Measurements from ENCODE around the gene BPGM.
"Not testable (repeated sequence)": the region's sequence is repeated elsewhere in the genome, so short reads cannot be mapped to it uniquely, and the experiment has no call there.

BPGM gene

GRCh38 chr7:134662166-134662870 is 15.7 kb downstream of the BPGM start:
- no peak overlapping the region for H3K4me2 ChIP-seq (ENCODE audit: low read depth, low read length, poor library complexity, severe bottlenecking)
- no peaks in the 10 kb centered on the region for H3F3A ChIP-seq (ENCODE audit: insufficient read depth)
- H4K20me1 ChIP-seq (ENCODE audit: low read depth, low read length) = no peaks in the 10 kb centered on the region
- H3K9me2 ChIP-seq (replicated peaks; ENCODE audit: insufficient read depth, low read length) = no peaks in the 10 kb centered on the region
- no peaks in the 10 kb centered on the region for H3K9me3 ChIP-seq (ENCODE audit: insufficient read depth, low read length)
- H3K79me2 ChIP-seq (ENCODE audit: insufficient read depth, low read length) = no peaks in the 10 kb centered on the region
- no peak for TF ChIP-seq CTCF (IDR thresholded peaks at IDR 0.05; ENCODE audit: insufficient read depth, low read length, poor library complexity, severe bottlenecking)
- no peak for TF ChIP-seq EZH2phosphoT487 (conservative IDR thresholded peaks at IDR 0.05; ENCODE audit: low read length)
- H3K36me3 ChIP-seq (ENCODE audit: low read length) = no peaks in the 10 kb centered on the region
- H2AFZ ChIP-seq (ENCODE audit: low read depth, low read length, severe bottlenecking) = no peak overlapping the region
- no peak overlapping the region for H3K27ac ChIP-seq (ENCODE audit: low read depth, low read length)
- H3K27me3 ChIP-seq (ENCODE audit: low read length) = no peaks in the 10 kb centered on the region
- H3K9ac ChIP-seq (ENCODE audit: low read length) = no peak overlapping the region
- no peak overlapping the region for H3K4me3 ChIP-seq (ENCODE audit: insufficient read depth, low read length, poor library complexity, severe bottlenecking)

- TF ChIP-seq EZH2phosphoT487 (conservative IDR thresholded peaks at IDR 0.05; ENCODE audit: low read length) (no peak), CTCF (IDR thresholded peaks at IDR 0.05; ENCODE audit: insufficient read depth, low read length, poor library complexity, severe bottlenecking) (no peak)
These were observed 16.2 kb downstream of the BPGM start for GRCh38 chr7:134662871-134663205.

GRCh38 chr7:134665045-134665444 is 18.4 kb downstream of the BPGM start:
- not testable (repeated sequence) for H2AFZ ChIP-seq (ENCODE audit: low read depth, low read length, severe bottlenecking); H3K4me2 ChIP-seq (ENCODE audit: low read depth, low read length, poor library complexity, severe bottlenecking); H3K36me3 ChIP-seq (ENCODE audit: low read length); H3K27ac ChIP-seq (ENCODE audit: low read depth, low read length); H3K4me3 ChIP-seq (ENCODE audit: insufficient read depth, low read length, poor library complexity, severe bottlenecking); H3K9me3 ChIP-seq (ENCODE audit: insufficient read depth, low read length); H3F3A ChIP-seq (ENCODE audit: insufficient read depth); H3K27me3 ChIP-seq (ENCODE audit: low read length); H3K9me2 ChIP-seq (replicated peaks; ENCODE audit: insufficient read depth, low read length); H4K20me1 ChIP-seq (ENCODE audit: low read depth, low read length); H3K79me2 ChIP-seq (ENCODE audit: insufficient read depth, low read length); H3K9ac ChIP-seq (ENCODE audit: low read length)

More at GRCh38 chr7:134662871-134663205, 16.2 kb downstream of the BPGM start:
- Histone ChIP-seq H3K27ac (ENCODE audit: low read depth, low read length) (no peak overlapping the region), H3K4me2 (ENCODE audit: low read depth, low read length, poor library complexity, severe bottlenecking) (no peak overlapping the region), H3K4me3 (ENCODE audit: insufficient read depth, low read length, poor library complexity, severe bottlenecking) (no peak overlapping the region), H3K27me3 (ENCODE audit: low read length) (no peaks in the 10 kb centered on the region), H3K79me2 (ENCODE audit: insufficient read depth, low read length) (no peaks in the 10 kb centered on the region), H4K20me1 (ENCODE audit: low read depth, low read length) (no peaks in the 10 kb centered on the region), H2AFZ (ENCODE audit: low read depth, low read length, severe bottlenecking) (no peak overlapping the region), H3K9me2 (replicated peaks; ENCODE audit: insufficient read depth, low read length) (no peaks in the 10 kb centered on the region), H3K9me3 (ENCODE audit: insufficient read depth, low read length) (no peaks in the 10 kb centered on the region), H3K36me3 (ENCODE audit: low read length) (no peaks in the 10 kb centered on the region), H3K9ac (ENCODE audit: low read length) (no peak overlapping the region), H3F3A (ENCODE audit: insufficient read depth) (no peaks in the 10 kb centered on the region)

- H3K79me2 ChIP-seq (ENCODE audit: insufficient read depth, low read length) = no peaks in the 10 kb centered on the region
- TF ChIP-seq EZH2phosphoT487 (conservative IDR thresholded peaks at IDR 0.05; ENCODE audit: low read length) (no peak), CTCF (IDR thresholded peaks at IDR 0.05; ENCODE audit: insufficient read depth, low read length, poor library complexity, severe bottlenecking) (no peak)
- H3K27me3 ChIP-seq (ENCODE audit: low read length) = no peaks in the 10 kb centered on the region
- H3K4me3 ChIP-seq (ENCODE audit: insufficient read depth, low read length, poor library complexity, severe bottlenecking) = no peak overlapping the region
- no peaks in the 10 kb centered on the region for H4K20me1 ChIP-seq (ENCODE audit: low read depth, low read length)
- no peak overlapping the region for H3K9ac ChIP-seq (ENCODE audit: low read length)
- H3K4me2 ChIP-seq (ENCODE audit: low read depth, low read length, poor library complexity, severe bottlenecking) = no peak overlapping the region
- H3F3A ChIP-seq (ENCODE audit: insufficient read depth) = no peaks in the 10 kb centered on the region
- no peaks in the 10 kb centered on the region for H3K36me3 ChIP-seq (ENCODE audit: low read length)
- no peak overlapping the region for H3K27ac ChIP-seq (ENCODE audit: low read depth, low read length)
- H2AFZ ChIP-seq (ENCODE audit: low read depth, low read length, severe bottlenecking) = no peak overlapping the region
- no peaks in the 10 kb centered on the region for H3K9me3 ChIP-seq (ENCODE audit: insufficient read depth, low read length)
- H3K9me2 ChIP-seq (replicated peaks; ENCODE audit: insufficient read depth, low read length) = no peaks in the 10 kb centered on the region
These were observed 21.2 kb downstream of the BPGM start for GRCh38 chr7:134667899-134668298.
